ENCODE measurements around the gene CEP85L.

The CEP85L gene

GRCh38 chr6:118529756-118530155, 121.6 kb downstream of the CEP85L start:
- Mint-ChIP-seq H3K4me3 (no peak overlapping the region), H3K4me1 (peaks cover 30% of the 10 kb centered on the region), H3K36me3 (peaks cover 44% of the 10 kb centered on the region), H3K9me3 (peaks cover 4% of the 10 kb centered on the region), H3K27ac (no peak overlapping the region), H3K27me3 (no peaks in the 10 kb centered on the region)
- no peak for ATAC-seq

GRCh38 chr6:118528129-118528528, 123.3 kb downstream of the CEP85L start:
- Mint-ChIP-seq H3K4me3 (no peak overlapping the region), H3K27me3 (no peaks in the 10 kb centered on the region), H3K4me1 (peaks cover 29% of the 10 kb centered on the region), H3K36me3 (peaks cover 45% of the 10 kb centered on the region), H3K27ac (no peak overlapping the region), H3K9me3 (peaks cover 4% of the 10 kb centered on the region)
- no peak for ATAC-seq

GRCh38 chr6:118525913-118526780, 125.2 kb downstream of the CEP85L start:
- H3K36me3 Mint-ChIP-seq = peaks cover 48% of the 10 kb centered on the region
- ATAC-seq = no peak
- no peaks in the 10 kb centered on the region for H3K27me3 Mint-ChIP-seq
- H3K9me3 Mint-ChIP-seq = no peaks in the 10 kb centered on the region
- peaks cover 17% of the 10 kb centered on the region for H3K4me1 Mint-ChIP-seq
- H3K27ac Mint-ChIP-seq = no peak overlapping the region
- no peak overlapping the region for H3K4me3 Mint-ChIP-seq

GRCh38 chr6:118524686-118525085, 126.7 kb downstream of the CEP85L start:
- Mint-ChIP-seq H3K27ac (no peak overlapping the region), H3K4me3 (no peak overlapping the region), H3K9me3 (no peaks in the 10 kb centered on the region), H3K4me1 (peaks cover 10% of the 10 kb centered on the region), H3K36me3 (peaks cover 49% of the 10 kb centered on the region), H3K27me3 (no peaks in the 10 kb centered on the region)
- no peak for ATAC-seq

- ATAC-seq = no peak
- Mint-ChIP-seq H3K9me3 (peaks cover 2% of the 10 kb centered on the region), H3K4me1 (peaks cover 10% of the 10 kb centered on the region), H3K4me3 (no peak overlapping the region), H3K36me3 (peaks cover 63% of the 10 kb centered on the region), H3K27ac (no peak overlapping the region), H3K27me3 (no peaks in the 10 kb centered on the region)
Observed at GRCh38 chr6:118523216-118523615, 128.2 kb downstream of the CEP85L start.

- H3K4me3 Mint-ChIP-seq = no peak overlapping the region
- no peak overlapping the region for H3K27ac Mint-ChIP-seq
- peaks cover 71% of the 10 kb centered on the region for H3K36me3 Mint-ChIP-seq
- H3K9me3 Mint-ChIP-seq = peaks cover 2% of the 10 kb centered on the region
- H3K4me1 Mint-ChIP-seq = peaks cover 10% of the 10 kb centered on the region
- no peaks in the 10 kb centered on the region for H3K27me3 Mint-ChIP-seq
- no peak for ATAC-seq
Observed at GRCh38 chr6:118522422-118522821, 129.0 kb downstream of the CEP85L start.

GRCh38 chr6:118514689-118515088, 136.7 kb downstream of the CEP85L start:
- Mint-ChIP-seq H3K4me1 (peaks cover 18% of the 10 kb centered on the region), H3K36me3 (peaks cover 38% of the 10 kb centered on the region), H3K4me3 (no peak overlapping the region), H3K9me3 (peaks cover 2% of the 10 kb centered on the region), H3K27me3 (no peaks in the 10 kb centered on the region), H3K27ac (no peak overlapping the region)
- no peak for ATAC-seq

GRCh38 chr6:118511930-118512715, 139.3 kb downstream of the CEP85L start:
- Mint-ChIP-seq H3K4me3 (no peak overlapping the region), H3K36me3 (peaks cover 12% of the 10 kb centered on the region), H3K27me3 (no peaks in the 10 kb centered on the region), H3K27ac (peak overlapping the region; percentile 32), H3K9me3 (no peaks in the 10 kb centered on the region), H3K4me1 (peaks cover 25% of the 10 kb centered on the region)
- no peak for ATAC-seq

- Mint-ChIP-seq H3K27me3 (no peaks in the 10 kb centered on the region), H3K9me3 (no peaks in the 10 kb centered on the region), H3K27ac (no peak overlapping the region), H3K4me1 (peaks cover 26% of the 10 kb centered on the region), H3K36me3 (peaks cover 23% of the 10 kb centered on the region), H3K4me3 (no peak overlapping the region)
- no peak for ATAC-seq
Observed at GRCh38 chr6:118509009-118509617, 142.3 kb downstream of the CEP85L start.

- Mint-ChIP-seq H3K4me1 (peaks cover 19% of the 10 kb centered on the region), H3K27ac (no peak overlapping the region)
Observed at GRCh38 chr6:118507636-118508035, 143.8 kb downstream of the CEP85L start.

GRCh38 chr6:118506071-118506638, 145.2 kb downstream of the CEP85L start:
- Mint-ChIP-seq H3K9me3 (no peaks in the 10 kb centered on the region), H3K4me1 (peaks cover 12% of the 10 kb centered on the region), H3K4me3 (no peak overlapping the region), H3K36me3 (peaks cover 29% of the 10 kb centered on the region), H3K27me3 (no peaks in the 10 kb centered on the region), H3K27ac (no peak overlapping the region)
- ATAC-seq = no peak

More at GRCh38 chr6:118507636-118508035, 143.8 kb downstream of the CEP85L start:
- no peak for ATAC-seq
- H3K27me3 Mint-ChIP-seq = no peaks in the 10 kb centered on the region
- H3K36me3 Mint-ChIP-seq = peaks cover 16% of the 10 kb centered on the region
- no peak overlapping the region for H3K4me3 Mint-ChIP-seq
- H3K9me3 Mint-ChIP-seq = no peaks in the 10 kb centered on the region

GRCh38 chr6:118505656-118506055, 145.7 kb downstream of the CEP85L start:
- Mint-ChIP-seq H3K27ac (no peak overlapping the region), H3K4me1 (peaks cover 12% of the 10 kb centered on the region), H3K9me3 (peaks cover 4% of the 10 kb centered on the region), H3K4me3 (no peak overlapping the region), H3K36me3 (peaks cover 34% of the 10 kb centered on the region), H3K27me3 (no peaks in the 10 kb centered on the region)
- ATAC-seq = no peak

- ATAC-seq = no peak
- peaks cover 12% of the 10 kb centered on the region for H3K4me1 Mint-ChIP-seq
- H3K36me3 Mint-ChIP-seq = peaks cover 39% of the 10 kb centered on the region
- no peak overlapping the region for H3K4me3 Mint-ChIP-seq
- peaks cover 7% of the 10 kb centered on the region for H3K9me3 Mint-ChIP-seq
- H3K27me3 Mint-ChIP-seq = no peaks in the 10 kb centered on the region
- H3K27ac Mint-ChIP-seq = no peak overlapping the region
Observed at GRCh38 chr6:118504611-118505010, 146.8 kb downstream of the CEP85L start.

- no peak overlapping the region for H3K27ac Mint-ChIP-seq
- no peaks in the 10 kb centered on the region for H3K27me3 Mint-ChIP-seq
- ATAC-seq = no peak
- no peak overlapping the region for H3K4me3 Mint-ChIP-seq
- H3K4me1 Mint-ChIP-seq = peaks cover 6% of the 10 kb centered on the region
- peaks cover 53% of the 10 kb centered on the region for H3K36me3 Mint-ChIP-seq
- H3K9me3 Mint-ChIP-seq = peaks cover 7% of the 10 kb centered on the region
Observed at GRCh38 chr6:118502169-118502568, 149.2 kb downstream of the CEP85L start.

- no peak overlapping the region for H3K27ac Mint-ChIP-seq
- ATAC-seq = no peak
- peaks cover 2% of the 10 kb centered on the region for H3K4me1 Mint-ChIP-seq
Observed at GRCh38 chr6:118501765-118502164, 149.6 kb downstream of the CEP85L start.

More at GRCh38 chr6:118501765-118502164, 149.6 kb downstream of the CEP85L start:
- Mint-ChIP-seq H3K27me3 (no peaks in the 10 kb centered on the region), H3K9me3 (peaks cover 7% of the 10 kb centered on the region), H3K36me3 (peaks cover 53% of the 10 kb centered on the region), H3K4me3 (no peak overlapping the region)

Measured in stimulated activated memory B cell treated with anti-CD40 and anti-IgM and Interleukin-4, amounts not matched to agents 10 μg/mL and 1 μg/mL and 100 μg/mL, for 72 hours (primary cell).